SIG-M5 treated with dmso at 0.1 percent for 504 hours (cell line): ENCODE results near the gene CCT2.
A peak's percentile ranks its signal among the peaks of the same experiment; 100 is the strongest.
"Not testable (repeated sequence)": the region's sequence is repeated elsewhere in the genome, so short reads cannot be mapped to it uniquely, and the experiment has no call there.

Source experiments
- DNase-seq: peaks from one replicate; lab custom pipeline; 2025; ENCODE audit not compliant: unreplicated experiment; lab: John Stamatoyannopoulos, UW

The CCT2 gene

GRCh38 chr12:69583203-69583602, 2.1 kb upstream of the CCT2 start:
- DNase-seq: peak; percentile 39

DNA sequence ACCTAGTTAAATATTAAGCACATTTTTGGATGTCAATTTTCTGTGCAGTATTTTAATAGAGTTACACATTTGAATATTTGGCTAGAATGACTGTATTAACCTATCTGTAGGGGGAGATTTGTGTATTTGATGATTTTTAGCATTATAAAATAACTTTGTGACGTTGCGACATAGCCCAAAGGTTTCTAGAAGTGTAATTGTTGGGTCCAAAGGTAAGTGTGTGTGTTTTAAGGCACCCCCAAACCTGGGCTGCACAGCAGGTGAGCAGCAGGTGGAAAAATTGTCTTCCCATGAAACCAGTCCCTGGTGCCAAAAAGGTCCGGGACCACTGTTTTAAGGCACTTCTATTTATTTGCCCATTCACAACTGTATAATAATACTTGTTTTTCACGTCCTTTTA, 3.3 kb downstream of the CCT2 start:
- DNase-seq: no peak

DNA sequence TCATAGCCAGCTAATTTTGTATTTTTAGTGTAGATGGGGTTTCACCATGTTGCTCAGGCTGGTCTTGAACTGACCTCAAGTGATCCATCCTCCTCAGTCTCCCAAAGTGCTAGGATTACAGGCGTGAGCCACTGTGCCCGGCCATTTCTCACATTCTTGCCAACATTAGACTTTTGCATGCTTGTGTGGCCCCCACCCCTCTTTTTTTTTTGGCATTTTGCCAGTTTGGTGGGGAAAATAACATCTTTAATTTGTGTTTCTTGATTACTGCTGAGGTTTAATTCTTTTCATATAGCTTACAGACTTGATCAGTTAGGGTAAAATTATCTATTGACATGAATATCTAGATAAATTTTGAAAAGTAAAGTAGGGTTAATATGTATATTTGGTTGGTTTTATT, 3.8 kb downstream of the CCT2 start:
- DNase-seq: no peak

GRCh38 chr12:69595689-69596088, 10.4 kb downstream of the CCT2 start:
- DNase-seq: peak; percentile 21

DNA sequence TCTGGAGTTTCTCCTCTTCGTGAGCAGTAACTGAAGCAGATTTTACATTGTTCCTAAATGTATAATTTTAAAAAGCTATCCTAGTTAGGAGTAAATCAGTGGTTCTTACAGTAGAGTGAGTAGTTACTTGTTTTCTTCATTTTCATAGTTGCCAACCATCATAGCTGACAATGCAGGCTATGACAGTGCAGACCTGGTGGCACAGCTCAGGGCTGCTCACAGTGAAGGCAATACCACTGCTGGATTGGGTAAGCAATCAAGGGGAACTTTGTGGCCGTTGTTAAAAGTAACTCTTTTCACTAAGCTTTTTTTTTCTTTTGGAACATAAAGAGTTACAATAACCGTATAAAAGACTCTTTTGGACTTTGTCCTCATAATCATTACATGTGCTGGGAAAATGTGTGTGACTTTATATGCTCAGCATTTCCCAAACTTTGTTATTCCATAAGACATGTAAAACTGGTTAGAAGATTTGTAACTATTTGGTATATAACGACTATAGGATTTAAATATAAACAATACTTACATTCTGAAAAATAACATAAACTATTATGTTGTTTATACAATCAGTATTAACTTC, 13.0 kb downstream of the CCT2 start:
- no peak for DNase-seq

DNA sequence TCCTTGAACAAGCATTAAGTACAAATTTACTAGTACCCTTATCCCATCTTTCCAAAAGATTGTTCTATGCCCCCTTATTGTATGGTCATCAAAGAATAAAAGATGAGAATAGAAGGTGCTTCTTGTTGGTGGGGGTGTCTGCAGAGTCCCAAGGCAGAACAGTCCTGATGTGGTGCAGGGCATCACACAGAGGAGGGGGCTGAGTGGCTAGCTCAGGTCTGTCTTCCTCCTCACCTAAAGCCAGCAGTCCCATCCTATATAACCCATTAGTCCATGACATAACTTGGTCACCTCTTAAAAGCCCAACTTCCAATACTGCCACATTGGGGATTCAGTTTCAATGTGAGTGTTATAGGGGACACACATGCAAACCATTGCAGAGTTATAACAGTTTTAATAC, 15.5 kb downstream of the CCT2 start:
- DNase-seq: no peak

GRCh38 chr12:69601962-69602685, 16.9 kb downstream of the CCT2 start:
- no peak for DNase-seq

- DNase-seq: no peak
Observed at GRCh38 chr12:69602954-69603353, 17.7 kb downstream of the CCT2 start.

DNA sequence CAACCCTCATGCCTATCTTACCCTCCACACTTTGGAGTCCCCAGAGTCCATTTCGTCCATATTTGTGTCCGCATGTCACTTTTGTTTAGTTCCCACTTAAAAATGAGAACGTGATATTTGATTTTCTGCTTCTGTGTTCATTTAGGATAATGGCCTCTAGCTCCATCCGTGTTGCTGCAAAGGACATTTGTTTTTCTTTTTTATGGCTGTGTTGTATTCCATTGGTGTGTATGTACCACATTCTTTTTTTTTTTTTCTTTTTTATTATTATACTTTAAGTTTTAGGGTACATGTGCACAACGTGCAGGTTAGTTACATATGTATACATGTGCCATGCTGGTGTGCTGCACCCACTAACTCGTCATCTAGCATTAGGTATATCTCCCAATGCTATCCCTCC, 18.3 kb downstream of the CCT2 start:
- not testable (repeated sequence) for DNase-seq

DNA sequence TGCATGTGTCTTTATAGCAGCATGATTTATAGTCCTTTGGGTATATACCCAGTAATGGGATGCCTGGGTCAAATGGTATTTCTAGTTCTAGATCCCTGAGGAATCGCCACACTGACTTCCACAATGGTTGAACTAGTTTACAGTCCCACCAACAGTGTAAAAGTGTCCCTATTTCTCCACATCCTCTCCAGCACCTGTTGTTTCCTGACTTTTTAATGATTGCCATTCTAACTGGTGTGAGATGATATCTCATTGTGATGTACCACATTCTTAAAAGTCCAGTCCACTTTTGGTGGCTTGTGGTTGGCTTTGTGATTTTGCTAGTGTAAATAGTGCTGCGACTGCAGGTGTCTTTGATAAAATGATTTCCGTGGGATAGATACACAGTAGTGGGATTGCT, 19.0 kb downstream of the CCT2 start:
- DNase-seq: not testable (repeated sequence)

GRCh38 chr12:69608114-69608513, 22.9 kb downstream of the CCT2 start:
- DNase-seq: no peak

DNA sequence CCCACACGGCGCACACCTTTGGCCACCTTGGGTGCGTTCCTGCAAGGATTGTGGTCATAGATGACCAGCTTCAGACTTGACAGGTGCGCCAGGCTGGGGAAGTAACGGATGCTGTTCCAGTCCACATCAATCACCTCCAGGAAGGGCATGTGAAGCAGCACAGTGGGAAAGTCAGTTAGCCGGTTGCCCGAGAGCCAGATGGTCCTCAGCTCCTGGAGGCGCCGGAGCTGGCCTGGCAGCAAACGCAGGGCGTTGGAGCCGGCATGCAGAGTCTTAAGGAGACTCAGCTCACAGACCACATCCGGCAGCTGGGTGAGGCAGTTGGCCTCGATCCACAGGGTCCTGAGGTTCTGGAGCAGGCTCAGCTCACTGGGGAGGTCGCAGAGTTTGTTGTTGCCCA, 24.9 kb downstream of the CCT2 start:
- no peak for DNase-seq

GRCh38 chr12:69610729-69611128, 25.5 kb downstream of the CCT2 start, which contains the start of gene LRRC10:
Gene LRRC10 (minus strand): TSS chr12:69610907. CDS start chr12:69610838, 69 bp downstream.
- no peak for DNase-seq

- DNase-seq: no peak
Observed at GRCh38 chr12:69613351-69613750, 28.1 kb downstream of the CCT2 start.

GRCh38 chr12:69616025-69616424, 30.8 kb downstream of the CCT2 start:
- peak; percentile 38 for DNase-seq

- no peak for DNase-seq
Observed at GRCh38 chr12:69619050-69619449, 33.8 kb downstream of the CCT2 start.

DNA sequence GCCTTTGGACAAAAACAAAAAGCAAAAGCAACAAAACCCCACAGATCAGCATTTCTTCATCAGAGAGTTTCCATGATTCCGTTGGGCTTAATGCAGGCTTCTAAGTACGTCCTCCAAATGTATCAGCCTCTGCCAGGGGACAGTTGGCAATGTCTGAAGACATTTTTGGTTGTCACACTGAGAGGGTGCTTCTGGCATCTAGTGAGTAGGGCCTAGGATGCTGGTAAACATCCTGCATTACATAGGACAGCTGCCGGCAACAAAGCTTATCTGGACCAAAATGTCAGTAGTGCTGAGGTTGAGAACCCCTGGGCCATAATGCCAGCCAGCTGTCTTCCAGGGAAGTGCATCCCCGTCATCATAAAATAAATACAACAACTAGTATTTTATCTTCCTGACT, 34.8 kb downstream of the CCT2 start:
- DNase-seq: no peak

- DNase-seq: no peak
Observed at GRCh38 chr12:69620921-69621320, 35.7 kb downstream of the CCT2 start.

DNA sequence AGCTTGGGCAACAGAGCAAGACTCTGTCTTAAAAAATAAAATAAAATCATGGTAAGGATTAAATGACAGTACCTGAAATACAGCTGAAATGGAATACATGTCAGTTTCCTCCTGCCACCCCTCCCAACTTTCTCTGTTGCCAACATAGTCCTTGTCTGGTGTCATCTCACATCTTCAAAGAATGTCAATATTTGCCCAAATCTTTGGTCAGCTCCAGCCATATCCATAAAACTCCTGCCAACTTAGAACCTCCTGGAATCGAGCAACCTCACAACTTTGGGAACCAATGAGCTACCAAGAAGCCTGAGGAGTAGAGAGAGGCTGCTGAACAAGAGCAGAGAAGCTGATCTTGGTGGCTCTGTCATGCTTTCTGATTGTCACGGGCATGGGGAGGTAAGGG, 36.3 kb downstream of the CCT2 start:
- no peak for DNase-seq

GRCh38 chr12:69623970-69624369, 38.7 kb downstream of the CCT2 start:
- no peak for DNase-seq

DNA sequence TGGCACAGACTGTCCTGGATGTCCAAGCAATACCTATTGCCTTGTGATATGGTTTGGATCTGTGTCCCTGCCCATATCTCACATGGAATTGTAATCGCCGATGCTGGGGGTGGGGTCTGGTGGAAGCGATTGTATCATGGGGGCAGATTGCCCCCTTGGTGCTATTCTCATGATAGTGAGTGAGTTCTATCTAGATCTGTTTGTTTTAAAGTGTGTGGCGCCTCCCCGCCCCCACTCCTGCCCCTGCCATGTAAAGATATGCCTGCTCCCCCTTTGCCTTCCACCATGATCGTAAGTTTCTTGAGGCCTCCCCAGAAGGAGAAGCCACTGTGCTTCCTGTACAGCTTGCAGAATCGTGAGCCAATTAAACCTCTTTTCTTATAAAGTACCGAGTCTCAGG, 42.2 kb downstream of the CCT2 start:
- no peak for DNase-seq

GRCh38 chr12:69630191-69630590, 44.9 kb downstream of the CCT2 start:
- DNase-seq: no peak

DNA sequence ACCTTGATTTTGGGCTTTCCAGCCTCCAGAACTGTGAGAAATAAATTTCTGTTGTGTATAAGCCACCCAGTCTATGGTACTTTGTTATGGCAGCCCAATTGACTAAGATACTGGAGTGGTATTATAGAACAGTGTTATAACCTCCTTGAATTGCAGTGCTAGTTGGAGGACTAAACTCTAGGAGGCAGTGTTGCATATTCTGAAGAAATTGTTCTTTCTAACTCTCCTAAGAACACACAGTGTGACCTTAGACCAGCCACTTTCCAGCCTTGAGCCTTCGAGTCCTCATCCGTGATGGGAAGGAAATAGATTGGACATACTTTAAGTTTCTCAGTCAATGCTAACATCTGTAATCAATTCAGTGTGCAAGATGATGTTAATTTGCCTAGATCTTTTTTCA, 47.8 kb downstream of the CCT2 start:
- no peak for DNase-seq
